Endothelial cell of umbilical vein (primary cell): ENCODE measurements around the gene SELENBP1. TPM values are rescaled to one million over a fixed set of nuclear protein-coding genes. Genes with fewer than 3 reads are reported as not detected.

Experiments used
- BruUV-seq: library from RNA; stranded (reverse); fragments of 400-500 nt; replicated peaks from 2 replicates; lab custom pipeline; 2021; lab: Mats Ljungman, UMichigan
- CTCF ChIA-PET: fragments of 300-600, 350-600 bp; sonication (Branson Sonifier 250); formaldehyde crosslinking; loops from one replicate; lab custom pipeline; 2021; ENCODE audit warnings: antibody characterized with exemption, inconsistent platforms; lab: Charles Lee
- POLR2A ChIA-PET: fragments of 300-600, 350-600 bp; sonication (Branson Sonifier 250); formaldehyde crosslinking; loops from one replicate; lab custom pipeline; 2021; ENCODE audit warnings: antibody characterized with exemption, inconsistent platforms; lab: Charles Lee
- DNase-seq: peaks from one replicate; pipeline ENCODE4 v3.0.0-alpha.2; 2011; ENCODE audit warnings: low read depth, low spot score
- FAIRE-seq: peaks from 2 replicates; lab custom pipeline; 2011; peaks lifted over from hg19 to GRCh38; lab: Jason Lieb, UNC
- H2AFZ ChIP-seq: 2 replicates; pipeline ENCODE4 v1.6.0; 2012; ENCODE audit warnings: low read depth, low read length, control low read depth, inconsistent platforms
- H3K27ac ChIP-seq: 2 replicates; pipeline ENCODE4 v1.5.1; 2011; ENCODE audit warnings: low read depth, mild to moderate bottlenecking, control low read depth, low read length, moderate library complexity; ENCODE audit not compliant: insufficient read depth
- H3K27me3 ChIP-seq, 2 experiments: 2 replicates each; pipeline versions ENCODE4 v1.6.0 to v1.6.1; 2011; ENCODE audit warnings: low read length in 2 of 2, mixed read lengths in 1 of 2; ENCODE audit not compliant: control insufficient read depth in 2 of 2, insufficient read depth in 2 of 2
- H3K36me3 ChIP-seq, 2 experiments: 2 replicates in 1 of 2; 3 replicates in 1 of 2; pipeline ENCODE4 v1.5.1; 2011; ENCODE audit warnings: low read length in 2 of 2, mild to moderate bottlenecking in 1 of 2, moderate library complexity in 1 of 2; ENCODE audit not compliant: control insufficient read depth in 2 of 2, insufficient read depth in 2 of 2; ENCODE audit errors: extremely low read depth in 1 of 2
- H3K4me1 ChIP-seq: 3 replicates; pipeline ENCODE4 v1.5.1; 2011; ENCODE audit warnings: mild to moderate bottlenecking, low read length; ENCODE audit not compliant: control insufficient read depth, insufficient read depth; ENCODE audit errors: extremely low read depth
- H3K4me2 ChIP-seq: 2 replicates; pipeline ENCODE4 v1.6.1; 2011; ENCODE audit warnings: low read length, control low read depth, mixed read lengths; ENCODE audit not compliant: insufficient read depth
- H3K4me3 ChIP-seq, 3 experiments: fragments of 200-600 bp in 1 of 3; sonication (generic), shearing (Covaris generic) in 1 of 3; replicated peaks in 1 of 3; 2 replicates each; pipeline ENCODE4 v1.5.1; 2011 to 2016; ENCODE audit warnings: control low read depth in 3 of 3, low read length in 3 of 3, mild to moderate bottlenecking in 2 of 3, inconsistent platforms in 1 of 3, low read depth in 1 of 3, moderate library complexity in 1 of 3; ENCODE audit not compliant: insufficient read depth in 1 of 3
- H3K79me2 ChIP-seq: 2 replicates; pipeline ENCODE4 v1.6.0; 2012; ENCODE audit warnings: low read length, inconsistent platforms; ENCODE audit not compliant: control insufficient read depth, insufficient read depth
- H3K9ac ChIP-seq: replicated peaks from 2 replicates; pipeline ENCODE3; 2011; ENCODE audit warnings: low read length, control low read depth; ENCODE audit not compliant: insufficient read depth; ENCODE audit errors: extremely low read depth
- H3K9me1 ChIP-seq: replicated peaks from 3 replicates; pipeline ENCODE4 v1.6.0; 2011; ENCODE audit warnings: mild to moderate bottlenecking, low read length; ENCODE audit not compliant: control insufficient read depth, insufficient read depth; ENCODE audit errors: extremely low read depth
- H3K9me3 ChIP-seq: replicated peaks from 2 replicates; pipeline ENCODE4 v1.5.1; 2012; ENCODE audit warnings: low read length, inconsistent platforms; ENCODE audit not compliant: control insufficient read depth, insufficient read depth
- H4K20me1 ChIP-seq: replicated peaks from 2 replicates; pipeline ENCODE3; 2011; ENCODE audit warnings: mild to moderate bottlenecking, low read length; ENCODE audit not compliant: control insufficient read depth, insufficient read depth; ENCODE audit errors: extremely low read depth
- CTCF ChIP-seq, 2 donors: IDR thresholded peaks; 1 replicate in 1 of 2; 2 replicates in 1 of 2; pipeline ENCODE4 v1.5.1; 2011; ENCODE audit warnings: low read length in 2 of 2, mild to moderate bottlenecking in 2 of 2, moderate library complexity in 2 of 2, control low read depth in 1 of 2, inconsistent platforms in 1 of 2, low read depth in 1 of 2; ENCODE audit not compliant: insufficient read depth in 1 of 2; ENCODE audit errors: extremely low read depth in 1 of 2
- EZH2 ChIP-seq: IDR thresholded peaks from 2 replicates; pipeline ENCODE4 v1.6.1; 2012; ENCODE audit warnings: borderline replicate concordance, low read depth, mild to moderate bottlenecking, moderate library complexity, low read length, inconsistent platforms; ENCODE audit not compliant: severe bottlenecking
- FOS ChIP-seq: IDR thresholded peaks from 2 replicates; pipeline ENCODE4 v1.6.1; 2011; ENCODE audit warnings: mild to moderate bottlenecking, low read length, moderate library complexity, borderline replicate concordance; ENCODE audit not compliant: insufficient read depth
- GATA2 ChIP-seq: IDR thresholded peaks from 2 replicates; pipeline ENCODE4 v1.7.0; 2011; ENCODE audit warnings: low read depth, mild to moderate bottlenecking, moderate library complexity, mixed read lengths, low read length; ENCODE audit not compliant: insufficient read length, insufficient read depth
- JUN ChIP-seq: IDR thresholded peaks from 2 replicates; pipeline ENCODE4 v1.6.1; 2011; ENCODE audit warnings: borderline replicate concordance, low read depth; ENCODE audit not compliant: insufficient read length, insufficient read depth
- MAX ChIP-seq: IDR thresholded peaks from 2 replicates; pipeline ENCODE4 v1.6.1; 2011; ENCODE audit not compliant: insufficient read depth, insufficient read length
- MYC ChIP-seq: IDR thresholded peaks from one replicate; pipeline ENCODE4 v1.6.1; 2011; ENCODE audit warnings: mild to moderate bottlenecking, low read depth, low read length
- POLR2A ChIP-seq: IDR thresholded peaks from 2 replicates; pipeline ENCODE4 v1.6.1; 2012; ENCODE audit warnings: low read depth, mild to moderate bottlenecking, control low read depth, low read length
- POLR2AphosphoS5 ChIP-seq: IDR thresholded peaks from 2 replicates; pipeline ENCODE4 v1.6.1; 2012; ENCODE audit warnings: low read depth, mild to moderate bottlenecking, control low read depth, low read length, moderate library complexity; ENCODE audit not compliant: insufficient read depth
- dilution Hi-C: fragments of 300-500 bp; cut with MboI; formaldehyde crosslinking; loops from one replicate; pipeline ENCODE4 v1.15.0; 2019; ENCODE audit warnings: low sequenced_read_pairs; ENCODE audit not compliant: extremely low pct_ligation_motif_present
- intact Hi-C: fragments of 100-400 bp; cut with micrococcal nuclease; formaldehyde crosslinking; loops from one replicate; pipeline ENCODE4 v1.10.0; 2022
- polyA plus RNA-seq, 4 experiments: library from polyadenylated mRNA; depleted of rRNA in 3 of 4; stranded (reverse) in 3 of 4; unstranded in 1 of 4; fragments of >200 nt; gene quantifications; 2 replicates each; pipeline versions ENCODE4 v1.2.1 to v1.2.3, GENCODE V29; 2011 to 2012; ENCODE audit warnings: missing spikeins in 1 of 4
- total RNA-seq: library from RNA; stranded (reverse); gene quantifications from 2 replicates; pipeline ENCODE4 v1.2.3, GENCODE V29; 2021

Gene SELENBP1
- total and polyA plus RNA-seq, 2 donors (not counting 3 experiments of a cell fraction or from before 2014, with no cell fraction given), result 18.0 to 40.6 TPM

GRCh38 chr1:151364996-151365395 lies 7.5 kb downstream of the SELENBP1 start:
- no peaks in the 10 kb centered on the region for H4K20me1 ChIP-seq
- no peaks in the 10 kb centered on the region for H3K27me3 ChIP-seq
- no peak for DNase-seq
- FAIRE-seq, result no peak
- intact Hi-C loops (no loop called here), dilution Hi-C loops (no loop called here)
- TF ChIP-seq JUN (no peak), GATA2 (no peak), MAX (no peak), POLR2AphosphoS5 (no peak), EZH2 (no peak), MYC (no peak), CTCF (IDR thresholded peaks at IDR 0.05; ENCODE audit: extremely low read depth in 1 of 2, insufficient read depth in 1 of 2, low read depth in 1 of 2, low read length in 2 of 2) (no peak), FOS (no peak), POLR2A (no peak)
- H3K27ac ChIP-seq, result no peak overlapping the region
- no peaks in the 10 kb centered on the region for H3K9me1 ChIP-seq
- no peaks in the 10 kb centered on the region for H3K9me3 ChIP-seq
- H3K4me3 ChIP-seq, result no peak overlapping the region
- no peak overlapping the region for H2AFZ ChIP-seq
- no peaks in the 10 kb centered on the region for H3K36me3 ChIP-seq
- H3K4me2 ChIP-seq, result no peak overlapping the region
- ChIA-PET POLR2A (no interaction called here), CTCF (interaction anchor here (1.4 to 1.8 kb wide), 2 partner anchors 14 to 25 kb away, joined by 4 to 5 read pairs; no protein-coding TSS in a partner anchor)
- H3K79me2 ChIP-seq, result no peaks in the 10 kb centered on the region
- H3K9ac ChIP-seq, result no peak overlapping the region
- H3K4me1 ChIP-seq, result no peaks in the 10 kb centered on the region
- no TSS peak for BruUV-seq
